Thyroid gland (tissue), 4 donors: Measurements from ENCODE around the gene PCNA.

ENCODE experiments used
- CTCF ChIP-seq, 6 experiments: fragments of 200-600 bp in 3 of 6; fragments of 450-650 bp in 3 of 6; sonication (generic) in 3 of 6; IDR thresholded peaks; one replicate each; pipeline ENCODE4 v1.5.1; 2016 to 2019; ENCODE audit warnings: antibody characterized with exemption in 6 of 6, mild to moderate bottlenecking in 2 of 6, inconsistent platforms in 1 of 6, moderate library complexity in 1 of 6
- POLR2A ChIP-seq, 2 donors: fragments of 450-650 bp; IDR thresholded peaks; one replicate each; pipeline ENCODE4 v1.6.1; 2017; ENCODE audit warnings: antibody characterized with exemption in 2 of 2, mild to moderate bottlenecking in 2 of 2, moderate library complexity in 1 of 2

GRCh38 chr20:5150226-5151076 is 30.7 kb upstream of the PCNA start:
- no peak for TF ChIP-seq CTCF (IDR thresholded peaks at IDR 0.05)
- TF ChIP-seq POLR2A (IDR thresholded peaks at IDR 0.05) = no peak
